Esophagus muscularis mucosa (tissue), 4 donors: Measurements from ENCODE around the gene UBXN7. TPM values are rescaled to one million over a fixed set of nuclear protein-coding genes. Genes with fewer than 3 reads are reported as not detected.
"Not testable (repeated sequence)": the region's sequence is repeated elsewhere in the genome, so short reads cannot be mapped to it uniquely, and the experiment has no call there.

Experiments
- DNase-seq: peaks from one replicate; pipeline ENCODE4 v3.0.0-alpha.2; 2017; ENCODE audit errors: extremely low spot score
- H3K27ac ChIP-seq, 4 donors: fragments of 200-600 bp; sonication (generic); replicated peaks in 1 of 4; 1 replicate in 3 of 4; 2 replicates in 1 of 4; pipeline ENCODE4 v1.5.1; 2016 to 2019; ENCODE audit warnings: mild to moderate bottlenecking in 1 of 4
- H3K27me3 ChIP-seq, 4 donors: fragments of 200-600 bp; sonication (generic); one replicate each; pipeline versions ENCODE4 v1.5.1 to v1.6.0; 2016 to 2019
- H3K36me3 ChIP-seq, 4 donors: fragments of 200-600 bp; sonication (generic); one replicate each; pipeline ENCODE4 v1.5.1; 2016 to 2019
- H3K4me1 ChIP-seq, 4 donors: fragments of 200-600 bp; sonication (generic); one replicate each; pipeline ENCODE4 v1.5.1; 2016 to 2019
- H3K4me3 ChIP-seq, 4 donors: fragments of 200-600 bp; sonication (generic); 1 replicate in 2 of 4; 2 replicates in 2 of 4; pipeline ENCODE4 v1.5.1; 2016 to 2019; ENCODE audit warnings: mild to moderate bottlenecking in 4 of 4, moderate library complexity in 1 of 4
- H3K9me3 ChIP-seq, 4 donors: fragments of 200-600 bp; sonication (generic); 1 replicate in 3 of 4; 2 replicates in 1 of 4; pipeline ENCODE4 v1.5.1; 2016 to 2019
- CTCF ChIP-seq, 3 experiments: fragments of 200-600 bp in 2 of 3; fragments of 450-650 bp in 1 of 3; sonication (generic) in 2 of 3; IDR thresholded peaks; one replicate each; pipeline ENCODE4 v1.5.1; 2017 to 2019; ENCODE audit warnings: antibody characterized with exemption in 3 of 3, mild to moderate bottlenecking in 2 of 3, moderate library complexity in 1 of 3
- EP300 ChIP-seq: sonication (generic); formaldehyde crosslinking; IDR thresholded peaks from one replicate; pipeline ENCODE4 v1.6.1; 2017; ENCODE audit warnings: antibody characterized with exemption
- POLR2A ChIP-seq: fragments of 450-650 bp; IDR thresholded peaks from one replicate; pipeline ENCODE4 v1.6.1; 2017; ENCODE audit warnings: antibody characterized with exemption, moderate library complexity, mild to moderate bottlenecking, low read depth
- POLR2AphosphoS5 ChIP-seq, 2 donors: sonication (generic); formaldehyde crosslinking; IDR thresholded peaks; one replicate each; pipeline ENCODE4 v1.6.1; 2017; ENCODE audit warnings: antibody characterized with exemption in 2 of 2
- WGBS: methylation state at CpG from one replicate; pipeline ENCODE4 v1.1.5; 2018; 5-methylcytosine and 5-hydroxymethylcytosine counted together
- intact Hi-C: fragments of 100-400 bp; cut with DNase I; formaldehyde crosslinking; loops from one replicate; pipeline ENCODE4 v1.15.1; 2023
- total RNA-seq, 4 donors: library from RNA; depleted of rRNA; stranded (reverse); fragments of >200 nt; gene quantifications; one replicate each; pipeline versions ENCODE4 v1.1.0 to v1.2.1, GENCODE V29; 2016

UBXN7 gene
- total RNA-seq, 4 donors from 2014 or later = 15.6 to 23.7 (median 17.2) TPM

GRCh38 chr3:196444500-196444894 is 12.3 kb upstream of the UBXN7 start:
- intact Hi-C loops = no loop called here
- no peak for DNase-seq
- Histone ChIP-seq H3K36me3 (no peaks in the 10 kb centered on the region), H3K9me3 (no peaks in the 10 kb centered on the region), H3K27ac (no peak overlapping the region), H3K4me3 (no peak overlapping the region), H3K4me1 (no peaks in the 10 kb centered on the region), H3K27me3 (no peaks in the 10 kb centered on the region)
- TF ChIP-seq EP300 = no peak
- TF ChIP-seq CTCF (IDR thresholded peaks at IDR 0.05) = no peak
- TF ChIP-seq POLR2A = no peak
- no peak for TF ChIP-seq POLR2AphosphoS5 (IDR thresholded peaks at IDR 0.05)
- 57% methylated on average over 2 of the region's 2 CpGs for WGBS

GRCh38 chr3:196440696-196441095 is 8.5 kb upstream of the UBXN7 start:
- 62% methylated on average over 3 of the region's 3 CpGs for WGBS
- Histone ChIP-seq H3K9me3 (no peaks in the 10 kb centered on the region), H3K27ac (no peak overlapping the region), H3K4me3 (no peak overlapping the region), H3K36me3 (no peaks in the 10 kb centered on the region), H3K4me1 (no peaks in the 10 kb centered on the region), H3K27me3 (no peaks in the 10 kb centered on the region)
- intact Hi-C loops = no loop called here
- no peak for DNase-seq
- TF ChIP-seq CTCF (IDR thresholded peaks at IDR 0.05) = no peak
- TF ChIP-seq POLR2A = no peak
- no peak for TF ChIP-seq POLR2AphosphoS5 (IDR thresholded peaks at IDR 0.05)
- TF ChIP-seq EP300 = no peak

- Histone ChIP-seq H3K4me1 (no peaks in the 10 kb centered on the region), H3K27me3 (no peaks in the 10 kb centered on the region), H3K36me3 (no peaks in the 10 kb centered on the region), H3K27ac (no peak overlapping the region), H3K4me3 (no peak overlapping the region), H3K9me3 (no peaks in the 10 kb centered on the region)
- TF ChIP-seq POLR2A = no peak
- DNase-seq = no peak
- 74% methylated on average over 6 of the region's 6 CpGs for WGBS
- intact Hi-C loops = no loop called here
Measured at GRCh38 chr3:196440041-196440537, 7.9 kb upstream of the UBXN7 start.

GRCh38 chr3:196431181-196432136 is 768 bp downstream of the UBXN7 start:
- intact Hi-C loops = loop anchor here (2.0 kb wide), 1 partner anchor 69 kb away; no protein-coding TSS in a partner anchor
- Histone ChIP-seq H3K27ac (peak overlapping the region; percentile 93 to 97 (median 96)), H3K27me3 (no peaks in the 10 kb centered on the region), H3K36me3 (peaks cover 0 to 17% (median 4%) of the 10 kb centered on the region in 4 donors), H3K9me3 (no peaks in the 10 kb centered on the region), H3K4me1 (peaks cover 21 to 33% (median 27%) of the 10 kb centered on the region in 4 donors), H3K4me3 (peak overlapping the region; percentile 92 to 99 (median 97))
- DNase-seq = no peak
- TF ChIP-seq POLR2A = no peak
- peak in 1 of 2 donors; percentile 36 for TF ChIP-seq POLR2AphosphoS5 (IDR thresholded peaks at IDR 0.05)
- no peak for TF ChIP-seq CTCF (IDR thresholded peaks at IDR 0.05)
- 1% methylated on average over 48 of the region's 50 CpGs for WGBS

GRCh38 chr3:196428041-196428440 is 4.2 kb downstream of the UBXN7 start:
- intact Hi-C loops = no loop called here
- 72% methylated on average over 6 of the region's 6 CpGs for WGBS
- TF ChIP-seq CTCF (IDR thresholded peaks at IDR 0.05) = no peak
- TF ChIP-seq EP300 = no peak
- no peak for TF ChIP-seq POLR2AphosphoS5 (IDR thresholded peaks at IDR 0.05)
- TF ChIP-seq POLR2A = no peak
- H3K4me1 ChIP-seq = peaks cover 27 to 42% (median 34%) of the 10 kb centered on the region in 4 donors
- DNase-seq = no peak
- no peaks in the 10 kb centered on the region for H3K9me3 ChIP-seq
- peaks cover 0 to 20% (median 4%) of the 10 kb centered on the region in 4 donors for H3K36me3 ChIP-seq
- no peaks in the 10 kb centered on the region for H3K27me3 ChIP-seq
- no peak overlapping the region for H3K27ac ChIP-seq
- no peak overlapping the region for H3K4me3 ChIP-seq

GRCh38 chr3:196424421-196424820 is 7.8 kb downstream of the UBXN7 start:
- H3K27ac ChIP-seq, intact Hi-C loops: not testable (repeated sequence)
- WGBS = 92% methylated on average over 6 of the region's 6 CpGs

More at GRCh38 chr3:196424421-196424820, 7.8 kb downstream of the UBXN7 start:
- not testable (repeated sequence) for DNase-seq, H3K27me3 ChIP-seq, H3K4me3 ChIP-seq, H3K9me3 ChIP-seq
- Histone ChIP-seq H3K36me3 (peaks cover 0 to 20% (median 4%) of the 10 kb centered on the region in 4 donors), H3K4me1 (peaks cover 36 to 46% (median 41%) of the 10 kb centered on the region in 4 donors)
